GM12878 (cell line): ENCODE results near the gene TPO.

Experiments
- CHD4 ChIP-seq: fragments of 200-600 bp; sonication (generic); IDR thresholded peaks from 2 replicates; pipeline ENCODE4 v1.6.1; 2016; ENCODE audit warnings: mild to moderate bottlenecking
- CTCF ChIP-seq, 3 experiments: IDR thresholded peaks in 2 of 3; conservative IDR thresholded peaks in 1 of 3; 2 replicates each; pipeline ENCODE4 v1.5.1; 2011; ENCODE audit warnings: low read depth in 3 of 3, low read length in 3 of 3, mild to moderate bottlenecking in 3 of 3, control low read depth in 2 of 3, moderate library complexity in 2 of 3, inconsistent platforms in 1 of 3, mixed read lengths in 1 of 3; ENCODE audit not compliant: control insufficient read depth in 2 of 3, insufficient read depth in 1 of 3; ENCODE audit errors: extremely low read depth in 1 of 3
- HDAC2 ChIP-seq: fragments of 200-600 bp; sonication (generic); IDR thresholded peaks from 2 replicates; pipeline ENCODE4 v1.6.1; 2017
- JUND ChIP-seq: IDR thresholded peaks from 2 replicates; pipeline ENCODE4 v1.6.1; 2012; ENCODE audit warnings: low read depth, mild to moderate bottlenecking, low read length, improper control_type of control experiment, moderate library complexity
- MYC ChIP-seq: IDR thresholded peaks from 2 replicates; pipeline ENCODE4 v1.6.1; 2011; ENCODE audit warnings: mild to moderate bottlenecking, low read length, moderate library complexity, inconsistent platforms; ENCODE audit not compliant: insufficient read depth, insufficient replicate concordance, insufficient read length, severe bottlenecking
- NFYB ChIP-seq: IDR thresholded peaks from 2 replicates; pipeline ENCODE4 v1.6.1; 2011; ENCODE audit warnings: low read depth, mild to moderate bottlenecking, low read length, improper control_type of control experiment, moderate library complexity; ENCODE audit not compliant: insufficient read depth
- NRF1 ChIP-seq: conservative IDR thresholded peaks from 2 replicates; pipeline ENCODE4 v1.6.1; 2011; ENCODE audit warnings: mild to moderate bottlenecking, low read depth, low read length, improper control_type of control experiment
- RELA ChIP-seq: fragments of 450-650 bp; IDR thresholded peaks from 2 replicates; pipeline ENCODE4 v1.8.0; 2014; ENCODE audit warnings: borderline replicate concordance; ENCODE audit not compliant: partially characterized antibody

GRCh38 chr2:1472350-1472749 is 59.1 kb downstream of the TPO start:
- TF ChIP-seq NRF1 (no peak), RELA (no peak), CHD4 (no peak), CTCF (IDR thresholded peaks at IDR 0.05 in 2 of 3, conservative IDR thresholded peaks at IDR 0.05 in 1 of 3; ENCODE audit: control insufficient read depth in 2 of 3, extremely low read depth in 1 of 3, insufficient read depth in 1 of 3, low read depth in 3 of 3, low read length in 3 of 3) (no peak), HDAC2 (no peak), MYC (no peak), JUND (no peak), NFYB (no peak)
